Stimulated activated CD4-positive, alpha-beta T cell treated with anti-CD3 and anti-CD28 coated beads, Interleukin-1b, Interleukin-23, amount 100 ng/mL, for 24 hours (primary cell): Measurements from ENCODE around the gene NRF1.

ENCODE experiments used
- DNase-seq, 4 experiments: peaks; one replicate each; pipeline ENCODE4 v3.0.0-alpha.2; 2020; ENCODE audit warnings: low read depth in 4 of 4, low spot score in 1 of 4

The NRF1 gene

DNA sequence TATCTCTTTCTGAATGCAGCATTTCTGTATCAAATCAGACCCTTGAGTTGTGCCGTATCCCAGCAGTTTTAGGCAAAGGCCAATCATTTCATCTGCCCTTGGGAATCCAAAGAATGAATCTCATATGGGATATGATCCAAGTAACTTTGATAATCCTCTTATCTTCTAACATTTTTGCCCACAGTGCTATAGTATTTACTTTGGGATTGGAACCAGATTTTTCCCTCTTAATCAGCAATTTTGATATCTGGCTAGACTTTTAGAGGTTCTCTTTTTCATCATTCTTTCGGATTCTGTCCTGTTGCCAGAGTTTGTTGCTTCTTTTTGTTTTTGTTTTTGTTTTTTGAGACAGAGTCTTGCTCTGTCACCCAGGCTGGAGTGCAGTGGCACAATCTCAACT lies 118.0 kb downstream of the NRF1 start:
- DNase-seq: no peak

DNA sequence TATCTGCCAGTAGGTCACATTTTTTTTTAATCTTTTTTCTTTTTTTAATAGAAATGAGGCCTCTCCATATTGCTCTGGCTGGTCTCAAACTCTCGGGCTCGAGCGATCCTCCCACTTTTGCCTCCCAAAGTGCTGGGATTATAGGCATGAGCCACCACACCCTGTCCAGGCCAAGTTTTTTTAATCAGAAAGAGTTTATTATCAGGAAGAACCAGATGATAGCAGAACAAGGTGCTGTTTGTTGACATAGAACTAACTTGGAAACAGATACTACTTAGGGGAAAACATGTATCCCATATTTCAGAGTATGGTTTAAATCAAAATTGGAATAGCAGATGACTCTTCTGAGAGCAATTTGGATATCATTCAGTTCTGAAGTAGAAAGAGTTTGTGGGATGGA lies 118.6 kb downstream of the NRF1 start:
- DNase-seq: no peak

DNA sequence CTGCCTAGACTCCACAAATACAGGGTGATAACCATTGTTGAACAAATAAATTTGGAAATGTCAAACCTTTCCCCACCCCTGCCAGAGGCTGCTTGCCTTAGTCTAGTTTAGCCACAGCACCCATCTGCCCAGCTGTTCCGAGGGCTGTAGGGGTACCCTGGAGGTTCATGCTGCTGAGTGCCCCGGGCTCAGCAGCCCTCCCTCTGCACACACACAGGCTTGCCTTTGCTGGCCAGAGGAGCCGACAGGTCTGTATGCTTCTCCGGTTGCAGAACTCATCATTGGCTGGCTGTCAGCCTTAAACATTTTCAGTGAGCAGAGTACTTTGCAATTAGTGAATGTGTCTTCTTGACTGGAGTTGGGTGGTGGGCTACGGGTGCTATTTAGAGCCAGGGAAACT lies 122.9 kb downstream of the NRF1 start:
- no peak for DNase-seq

DNA sequence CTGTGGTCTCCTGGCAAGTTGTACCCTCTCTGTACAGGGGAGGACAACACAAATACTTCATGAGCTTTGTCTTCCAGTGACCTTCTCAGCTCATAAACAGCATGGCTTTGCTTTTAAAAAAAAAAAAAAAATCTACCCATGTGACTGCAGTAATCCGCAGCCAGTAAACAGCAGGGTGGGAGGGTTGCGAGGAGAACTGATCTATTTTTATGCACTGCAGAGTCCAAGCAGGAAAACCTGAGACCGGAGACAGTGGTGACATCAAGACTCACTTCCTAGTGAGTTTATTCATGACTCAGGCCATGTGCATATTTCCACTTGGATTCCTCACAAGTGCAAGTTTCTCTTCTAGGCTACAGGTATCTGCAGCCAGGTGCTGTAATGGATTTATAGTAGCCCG lies 127.9 kb downstream of the NRF1 start:
- no peak for DNase-seq

DNA sequence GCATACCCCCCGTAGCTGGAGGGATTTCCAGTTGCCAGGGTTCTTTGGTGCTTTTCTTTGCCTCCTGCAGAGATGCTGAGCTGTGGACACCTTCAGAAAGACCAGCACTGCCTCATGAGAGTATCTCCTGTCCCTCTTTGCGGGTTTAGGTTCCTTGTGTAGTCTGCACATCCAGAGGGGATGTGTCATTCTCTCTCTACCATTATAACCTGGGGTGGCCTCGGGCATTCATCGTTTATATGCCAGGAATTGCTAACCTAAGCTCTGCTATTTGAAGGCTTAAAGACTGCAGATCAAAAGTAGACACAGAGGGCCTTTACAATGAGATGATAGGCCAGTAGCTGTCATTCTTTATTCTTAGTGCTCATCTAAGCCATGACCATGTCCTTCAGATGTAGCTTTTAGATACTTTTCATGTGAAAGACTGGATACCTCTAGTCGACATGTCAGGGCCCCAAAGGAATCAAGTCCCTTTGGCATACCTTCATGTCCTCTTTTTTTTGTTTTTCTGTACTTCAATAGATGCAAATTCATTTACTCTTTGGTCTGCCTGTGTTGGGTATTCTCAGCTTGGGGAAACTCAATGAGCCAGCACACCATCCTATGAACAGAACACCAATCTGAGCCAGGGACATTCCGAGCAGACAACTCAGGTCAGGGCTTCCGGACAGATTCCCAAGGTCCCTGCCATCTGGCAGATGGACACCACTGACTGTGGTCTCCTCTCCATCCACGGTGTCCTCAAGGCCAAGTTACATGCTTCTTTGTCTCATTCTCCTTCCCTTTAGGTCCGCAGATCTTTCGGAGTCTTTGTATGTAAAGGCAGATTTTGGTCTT lies 129.3 kb downstream of the NRF1 start:
- no peak for DNase-seq

DNA sequence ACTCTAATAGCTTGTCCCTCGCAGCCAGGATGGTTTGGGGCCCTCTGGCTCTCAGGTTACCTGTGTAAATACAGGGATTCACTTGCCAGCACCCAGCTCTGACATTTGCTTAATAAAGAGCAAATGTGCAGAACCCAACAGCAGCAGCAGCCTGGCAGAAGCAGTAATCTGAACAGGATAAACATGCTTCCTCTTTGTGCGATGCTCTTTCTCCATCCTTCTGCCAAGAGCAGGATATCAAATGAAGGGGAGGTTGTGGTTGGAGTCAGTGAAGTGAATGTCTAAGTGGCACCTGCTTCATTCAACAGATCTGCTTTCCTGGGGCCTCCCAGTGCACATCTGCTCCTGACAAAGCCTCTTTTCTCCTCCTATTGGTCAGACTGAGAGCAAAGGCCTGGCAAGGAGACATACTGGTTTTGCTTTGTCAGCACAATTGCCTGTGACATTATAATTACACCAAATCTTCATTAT lies 130.3 kb downstream of the NRF1 start:
- DNase-seq: no peak

DNA sequence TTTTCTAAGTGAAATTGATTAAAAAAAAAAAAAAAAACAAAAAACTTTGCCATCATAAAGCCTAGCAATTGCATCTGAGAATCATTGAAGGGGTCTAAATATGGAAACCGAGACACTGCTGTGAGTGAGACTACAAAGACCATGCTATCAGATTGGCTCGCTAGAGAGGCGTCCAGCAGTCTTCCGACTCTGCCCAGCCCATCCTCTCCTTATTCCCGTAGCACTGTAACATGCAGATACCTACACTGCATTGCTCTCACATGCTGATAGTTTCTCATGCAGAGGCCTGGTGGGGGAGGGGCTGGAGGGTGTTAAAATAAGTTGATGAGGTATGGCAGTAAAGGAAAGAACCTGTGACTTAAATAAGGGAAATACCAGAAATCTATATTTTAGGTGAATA lies 130.7 kb downstream of the NRF1 start:
- no peak for DNase-seq

DNA sequence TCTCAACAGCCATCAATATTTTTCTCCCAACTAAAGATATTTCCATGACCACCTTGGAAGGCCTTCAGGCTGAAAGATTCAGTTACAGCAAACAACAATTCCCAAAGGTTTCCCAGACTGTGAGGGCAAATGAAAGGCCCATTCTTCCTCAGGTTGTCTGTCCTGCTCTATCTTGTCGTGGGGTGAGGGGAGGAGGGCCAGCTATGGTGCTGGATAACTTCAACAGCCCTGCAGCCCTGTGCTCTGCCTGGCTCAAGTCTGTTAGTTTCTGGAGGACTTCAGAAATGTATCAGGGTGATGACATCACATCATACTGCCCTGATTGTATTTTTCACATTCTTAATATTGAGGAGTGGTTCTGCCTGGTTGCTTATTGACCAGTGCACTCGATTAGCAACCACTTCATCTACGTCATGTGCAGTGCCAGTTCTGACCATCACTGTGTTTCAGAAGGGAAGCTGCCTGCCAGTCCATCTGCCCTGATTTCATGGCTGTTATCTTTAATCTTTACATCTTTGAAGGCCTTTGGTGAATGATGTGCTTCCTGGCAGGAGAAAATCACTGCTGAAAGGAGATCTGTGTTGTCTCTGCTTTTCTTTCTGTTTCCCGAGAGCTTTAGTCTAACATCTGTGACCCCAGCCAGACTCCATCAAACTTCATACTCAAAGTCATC lies 135.5 kb downstream of the NRF1 start:
- no peak for DNase-seq

DNA sequence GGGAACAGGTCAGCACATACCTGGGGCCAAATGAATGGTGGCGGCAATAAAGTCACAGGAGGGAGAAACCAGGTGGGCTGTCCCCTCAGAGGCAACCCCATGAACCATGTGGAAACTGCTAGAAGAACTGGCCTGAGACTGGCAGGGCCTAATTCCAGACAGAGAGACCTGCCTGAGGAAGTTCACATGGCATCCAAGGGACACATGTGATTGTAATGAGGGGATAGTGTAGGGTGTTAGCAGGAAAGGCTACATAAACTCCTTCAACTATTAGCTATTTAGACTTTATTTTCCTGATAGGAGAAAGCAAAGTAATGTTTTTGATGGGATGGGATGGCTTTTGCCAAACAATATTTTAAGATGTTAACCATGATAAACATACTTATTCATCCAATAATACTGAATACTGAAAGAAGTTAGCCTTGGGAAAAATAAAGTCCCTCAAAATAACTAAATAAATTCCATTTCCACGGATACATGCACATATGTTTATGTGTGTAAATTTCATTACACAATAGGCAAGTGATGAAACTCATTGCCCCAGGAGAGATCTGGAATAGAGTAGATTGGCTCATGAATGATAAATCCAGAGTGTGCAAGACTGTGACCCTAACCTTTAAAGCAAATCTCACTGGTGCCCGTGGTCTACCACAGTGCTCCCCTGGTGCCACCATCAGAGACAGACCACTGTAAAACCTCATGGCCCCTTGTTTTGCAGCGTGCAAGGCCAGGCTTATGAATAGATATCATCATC lies 137.0 kb downstream of the NRF1 start:
- DNase-seq: no peak

DNA sequence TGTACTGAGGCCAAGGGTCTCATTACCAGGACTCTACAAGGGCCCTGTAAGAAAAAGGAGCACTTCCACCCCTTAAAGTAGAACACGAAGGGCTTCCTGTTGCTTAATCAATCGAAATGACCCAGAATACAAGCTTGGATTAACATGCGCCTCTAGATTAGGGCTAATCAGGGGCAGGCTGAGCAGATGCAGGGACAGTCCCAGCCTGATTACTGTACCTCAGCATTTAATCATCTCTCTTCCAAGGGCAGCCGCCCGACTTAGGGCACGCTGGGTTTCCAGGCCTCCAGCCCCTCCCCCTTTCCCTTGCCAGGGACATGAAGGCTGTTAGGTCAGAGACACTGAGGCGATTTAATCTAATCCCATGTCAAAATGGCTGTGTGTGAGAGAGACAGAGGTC lies 138.6 kb downstream of the NRF1 start:
- DNase-seq: no peak

DNA sequence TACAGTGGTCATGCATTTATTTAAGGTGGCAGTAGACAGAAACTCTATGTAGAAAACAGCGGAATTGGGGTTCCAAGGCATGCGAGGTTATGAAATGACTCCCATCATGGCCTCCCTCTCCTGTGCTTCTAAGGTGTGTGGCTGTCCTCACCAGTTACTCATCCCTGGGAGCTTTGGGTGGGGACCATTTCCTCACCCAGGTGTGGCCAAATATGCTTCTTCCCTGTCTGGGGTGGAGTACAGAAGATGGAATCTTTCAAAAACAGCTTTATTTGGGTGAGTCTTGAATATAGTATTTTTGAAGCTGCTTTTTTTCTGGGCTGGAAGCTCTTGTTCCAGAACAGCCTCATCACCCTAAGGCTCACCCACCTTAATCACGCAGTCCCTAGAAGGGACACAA lies 139.0 kb downstream of the NRF1 start:
- no peak for DNase-seq

DNA sequence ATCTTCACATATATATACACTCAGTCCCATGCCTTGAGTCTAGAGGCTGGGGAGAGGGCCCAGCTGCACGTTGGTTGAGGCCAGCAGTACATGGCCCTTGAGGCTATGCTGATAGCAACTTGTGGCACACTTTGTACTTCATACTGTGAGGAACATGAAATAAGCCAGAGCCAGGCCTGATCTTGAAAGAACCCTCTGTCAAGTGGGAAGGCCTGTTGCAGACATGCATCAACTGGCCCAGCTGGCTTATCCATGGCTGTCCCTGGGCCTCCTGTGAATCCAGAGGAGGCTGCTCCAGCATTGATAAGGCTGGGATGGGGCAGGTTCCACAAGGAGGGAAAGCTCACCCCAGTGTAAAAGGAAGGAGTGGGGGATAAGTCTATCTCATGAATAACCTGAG lies 140.4 kb downstream of the NRF1 start:
- no peak for DNase-seq

DNA sequence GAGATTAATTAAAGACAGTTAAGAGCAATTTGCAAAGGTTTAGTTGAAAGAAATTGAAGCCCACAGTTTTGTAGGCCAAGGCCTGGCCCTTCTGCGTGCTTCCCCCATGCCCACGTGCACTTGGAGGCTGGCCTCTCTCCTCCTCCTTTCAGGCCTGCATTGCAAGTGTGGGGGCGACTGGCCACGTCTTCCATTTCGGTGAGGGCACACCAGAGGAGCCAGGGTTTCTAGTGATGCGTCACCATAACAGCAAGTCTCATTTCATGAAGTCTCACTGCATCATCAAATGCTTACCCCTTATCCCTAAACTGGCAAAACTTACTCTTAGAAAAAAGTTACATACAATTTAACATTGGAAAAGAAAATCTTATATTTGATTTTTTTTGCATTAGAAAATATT lies 141.2 kb downstream of the NRF1 start:
- no peak for DNase-seq

DNA sequence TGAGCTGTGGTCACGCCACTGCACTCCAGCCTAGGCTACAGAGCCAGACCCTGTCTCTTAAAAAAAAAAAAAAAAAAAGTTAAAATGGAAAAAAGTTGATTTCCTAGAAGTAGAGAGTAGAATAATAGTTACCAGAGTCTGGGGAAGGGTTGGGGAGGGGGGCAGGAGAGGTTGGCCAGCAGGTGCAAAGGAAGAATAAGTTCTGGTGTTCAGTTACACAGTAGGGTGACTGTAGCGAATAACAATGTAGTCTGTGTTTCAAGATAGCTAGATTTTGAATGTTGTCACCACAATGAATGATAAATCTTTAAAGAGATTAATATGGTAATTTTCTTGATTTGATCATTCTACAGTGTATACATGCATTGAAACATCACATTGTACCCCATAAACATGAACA lies 142.9 kb downstream of the NRF1 start:
- DNase-seq: no peak

DNA sequence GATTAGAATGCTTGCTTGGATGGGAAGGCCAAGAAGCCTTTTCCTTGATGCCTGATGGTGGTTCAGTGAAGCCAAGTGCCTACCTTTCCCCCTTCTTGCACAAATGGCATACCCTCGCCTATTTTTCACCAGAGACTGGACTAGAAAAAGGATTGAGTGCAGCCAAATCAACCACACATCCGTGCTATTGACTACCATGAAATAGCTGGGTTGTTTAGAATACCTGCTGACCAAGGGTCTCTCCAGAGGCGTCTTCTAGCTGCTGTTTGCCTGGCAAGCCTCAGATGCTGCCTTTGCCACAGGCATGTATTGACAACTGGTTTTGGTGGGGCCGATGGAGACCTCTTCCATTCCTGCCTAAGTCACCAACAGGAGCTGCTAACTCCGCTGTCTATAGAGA lies 146.5 kb downstream of the NRF1 start:
- no peak for DNase-seq

DNA sequence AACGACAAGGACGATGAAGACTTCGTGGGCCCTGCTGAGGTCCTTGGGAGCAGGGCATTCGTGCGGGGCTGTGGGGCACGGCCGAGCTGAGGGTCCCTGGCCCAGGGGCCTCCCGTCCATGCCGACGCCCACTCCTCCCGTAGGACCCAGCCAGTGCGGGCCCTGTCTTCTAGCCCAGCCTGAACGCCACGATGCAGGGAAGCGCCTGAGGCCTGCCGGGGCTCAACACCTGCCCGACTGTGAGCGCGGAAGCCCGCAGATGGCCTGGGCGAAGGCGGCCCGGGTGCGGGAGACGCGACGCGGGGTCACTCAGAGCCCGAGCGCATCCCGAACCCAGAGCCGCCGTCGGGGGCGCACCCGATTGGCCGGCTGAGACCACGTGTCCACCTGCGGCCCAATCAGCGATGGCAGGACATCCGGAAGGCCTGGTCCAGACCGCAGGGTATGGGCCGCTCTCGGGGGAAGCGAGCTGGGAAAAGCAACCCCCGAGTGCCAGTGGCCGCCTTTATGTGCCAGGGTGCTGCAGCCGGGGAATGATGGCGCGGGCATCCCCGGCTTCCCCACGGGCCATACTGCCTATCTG lies 151.0 kb downstream of the NRF1 start:
- DNase-seq: no peak

DNA sequence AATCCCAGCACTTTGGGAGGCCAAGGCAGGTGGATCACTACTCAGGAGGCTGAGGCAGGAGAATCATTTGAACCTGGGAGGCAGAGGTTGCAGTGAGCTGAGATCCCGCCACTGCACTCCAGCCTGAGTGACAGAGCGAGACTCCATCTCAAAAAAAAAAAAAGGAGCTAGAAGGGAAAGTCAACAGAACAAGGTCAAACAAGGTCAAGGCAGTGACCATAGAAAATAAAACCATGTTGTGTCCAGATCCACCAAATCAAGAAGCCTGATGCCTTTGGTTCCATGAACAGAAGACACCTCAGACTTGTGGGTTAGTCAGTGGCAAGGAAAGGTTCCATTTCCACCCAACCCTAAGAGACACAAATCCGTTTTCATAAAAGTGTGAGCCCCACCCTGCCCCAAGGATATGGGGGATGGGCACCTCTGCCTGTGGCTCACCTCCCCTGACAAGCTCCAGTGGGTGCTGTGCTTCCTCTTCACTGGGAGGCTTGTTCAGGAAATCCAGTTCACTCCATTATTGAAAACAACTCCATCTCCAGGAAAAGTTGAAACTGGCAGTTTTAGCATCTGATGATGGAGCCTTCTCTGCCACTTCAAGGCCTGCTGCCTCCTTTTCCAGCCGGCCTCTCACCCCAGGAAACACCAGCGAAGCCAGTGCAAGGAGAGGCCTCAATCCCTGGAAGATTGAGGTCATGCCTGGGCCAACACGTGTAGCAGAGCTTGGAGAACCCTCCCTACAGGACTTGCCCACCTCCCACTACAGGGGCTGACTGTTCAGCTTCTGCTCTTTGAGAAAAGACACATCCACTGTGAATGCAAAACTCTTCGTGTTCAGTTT lies 152.9 kb downstream of the NRF1 start:
- no peak for DNase-seq

DNA sequence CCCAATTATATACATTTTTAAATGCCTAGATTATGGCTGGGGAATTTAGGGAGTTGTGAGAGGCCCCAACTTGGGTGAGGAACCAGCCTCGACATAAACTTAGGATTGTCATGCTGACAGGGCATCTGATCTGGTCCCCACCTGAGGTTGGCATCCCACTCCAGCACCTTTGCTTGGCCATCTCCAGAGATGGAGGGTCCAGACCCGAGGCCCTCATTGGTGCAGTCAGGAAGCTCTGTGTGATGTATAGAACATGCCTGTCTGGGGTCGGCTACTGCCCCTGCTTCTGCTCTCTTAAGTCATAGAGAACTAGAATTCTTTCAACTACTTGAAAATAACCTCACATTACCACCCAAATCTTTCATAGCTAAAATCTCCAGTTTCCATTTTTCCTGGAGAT lies 153.8 kb downstream of the NRF1 start:
- DNase-seq: no peak

DNA sequence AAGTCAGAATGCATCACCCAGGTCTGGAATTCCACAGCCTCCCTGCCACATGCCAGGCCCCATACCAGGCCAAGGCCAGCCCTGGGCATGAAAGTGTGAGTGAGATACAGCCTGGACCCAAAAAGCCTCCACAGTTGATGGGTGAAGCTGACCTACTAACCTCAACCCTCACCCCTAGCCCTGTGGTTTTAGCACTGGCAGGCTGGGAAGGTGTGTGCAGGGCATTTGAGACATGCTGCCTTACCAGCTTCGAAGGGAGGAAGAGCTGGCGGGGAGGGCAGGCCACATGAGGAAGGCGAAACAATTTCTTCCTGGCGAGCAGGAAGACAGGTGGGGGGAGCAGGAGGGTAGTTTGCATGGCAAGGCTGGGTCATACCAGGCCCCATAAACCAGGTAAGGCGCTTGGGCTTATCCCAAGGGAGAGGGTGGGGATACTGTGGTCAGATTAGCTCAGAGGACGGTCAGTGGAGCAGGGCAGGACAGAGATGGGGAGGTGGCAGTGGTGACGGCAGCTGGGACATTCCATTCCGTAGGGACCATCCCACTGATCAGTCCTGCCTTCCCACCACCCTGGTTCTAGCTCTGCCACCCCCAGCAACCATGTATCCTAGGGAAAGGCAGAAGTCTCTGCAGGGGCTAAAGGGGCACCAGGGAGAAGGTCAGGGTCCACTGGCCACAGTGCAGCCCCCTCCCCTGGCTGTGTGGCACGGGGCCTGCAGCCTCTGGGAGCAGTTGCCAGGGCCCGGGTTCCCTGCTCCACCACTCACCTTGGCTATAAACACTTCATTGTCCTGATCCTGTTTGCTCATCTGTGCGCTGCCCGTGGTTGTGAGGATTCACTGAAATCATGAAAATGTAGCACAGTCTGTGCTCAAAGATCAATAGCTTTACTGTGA lies 155.8 kb downstream of the NRF1 start:
- DNase-seq: no peak
